Caki2 (cell line): Measurements from ENCODE around the gene ROS1. TPM values are rescaled to one million over a fixed set of nuclear protein-coding genes. Genes with fewer than 3 reads are reported as not detected.
A peak's percentile ranks its signal among the peaks of the same experiment; 100 is the strongest.

Experiments used
- DNase-seq: peaks from one replicate; pipeline ENCODE4 v3.0.0-alpha.2; 2015; ENCODE audit warnings: low read depth
- in situ Hi-C: cut with HindIII; loops from 2 replicates; pipeline ENCODE4 v1.10.0; 2016; ENCODE audit warnings: low sequenced_read_pairs, low pct_unique_long_range_greater_than_20kb, mixed read lengths
- total RNA-seq: library from RNA; depleted of rRNA; stranded (reverse); fragments of >200 nt; shearing (Covaris generic); gene quantifications from 2 replicates; pipeline ENCODE4 v1.2.3, GENCODE V29; 2014; ENCODE audit warnings: low replicate concordance

ROS1 gene
- total RNA-seq, 1 experiment from 2014 or later: not detected

- DNase-seq: no peak
- in situ Hi-C loops: no loop called here
These were observed 81.1 kb downstream of the ROS1 start for GRCh38 chr6:117344444-117345291.

DNA sequence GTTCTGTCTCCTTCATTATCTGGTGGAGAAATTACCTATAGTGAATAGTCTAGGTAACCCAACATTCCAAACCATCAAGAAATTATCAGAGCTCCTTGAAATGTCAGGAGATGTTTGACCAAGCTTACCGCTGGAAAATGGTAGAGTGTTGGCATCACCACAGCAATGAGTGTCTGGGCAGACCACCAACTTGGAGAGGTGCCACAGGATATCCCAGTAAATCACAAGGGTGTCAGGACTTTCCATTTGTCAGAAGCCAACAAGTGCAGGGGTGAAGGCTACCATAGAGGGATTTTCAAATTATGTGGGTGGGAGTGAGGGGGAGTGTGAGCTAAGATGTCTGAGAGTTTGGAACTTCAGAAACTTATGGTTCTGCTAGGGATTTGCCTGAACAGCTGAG, 87.2 kb downstream of the ROS1 start:
- in situ Hi-C loops: no loop called here
- no peak for DNase-seq

- no peak for DNase-seq
- in situ Hi-C loops: no loop called here
These were observed 95.8 kb downstream of the ROS1 start for GRCh38 chr6:117329926-117330325.

- in situ Hi-C loops: no loop called here
These were observed 97.2 kb downstream of the ROS1 start for GRCh38 chr6:117328500-117328899.

GRCh38 chr6:117328005-117328389, 97.7 kb downstream of the ROS1 start:
- DNase-seq: no peak
- in situ Hi-C loops: no loop called here

More at GRCh38 chr6:117328500-117328899, 97.2 kb downstream of the ROS1 start:
- no peak for DNase-seq

- in situ Hi-C loops: no loop called here
- no peak for DNase-seq
These were observed 98.4 kb downstream of the ROS1 start for GRCh38 chr6:117327149-117328004.

- no peak for DNase-seq
- in situ Hi-C loops: no loop called here
These were observed 99.3 kb downstream of the ROS1 start for GRCh38 chr6:117326396-117326795.

GRCh38 chr6:117317261-117317660, 108.5 kb downstream of the ROS1 start:
- peak; percentile 7 for DNase-seq
- in situ Hi-C loops: no loop called here

- no peak for DNase-seq
- in situ Hi-C loops: no loop called here
These were observed 114.0 kb downstream of the ROS1 start for GRCh38 chr6:117311726-117312125.

- in situ Hi-C loops: no loop called here
- no peak for DNase-seq
These were observed 114.4 kb downstream of the ROS1 start for GRCh38 chr6:117311310-117311709.

DNA sequence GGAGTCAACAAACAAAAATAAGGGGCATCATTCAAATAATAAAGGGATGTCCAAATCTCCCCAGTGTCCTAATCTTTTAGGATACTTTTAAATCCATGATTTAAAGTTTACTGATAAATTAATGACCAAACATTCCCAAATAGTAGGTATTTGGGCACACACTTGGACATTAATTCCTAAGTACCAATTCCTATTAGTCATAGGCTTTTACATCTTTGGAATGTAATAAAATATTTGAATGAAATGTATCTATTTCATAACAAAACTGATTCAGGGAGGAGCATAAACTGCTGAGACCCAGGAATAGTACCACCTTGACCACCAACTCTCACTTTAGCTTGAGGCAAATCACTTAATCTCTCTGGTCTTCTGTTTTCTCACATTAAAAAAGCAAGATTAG, 116.1 kb downstream of the ROS1 start:
- no peak for DNase-seq
- in situ Hi-C loops: no loop called here

GRCh38 chr6:117309069-117309468, 116.7 kb downstream of the ROS1 start:
- in situ Hi-C loops: no loop called here
- no peak for DNase-seq

DNA sequence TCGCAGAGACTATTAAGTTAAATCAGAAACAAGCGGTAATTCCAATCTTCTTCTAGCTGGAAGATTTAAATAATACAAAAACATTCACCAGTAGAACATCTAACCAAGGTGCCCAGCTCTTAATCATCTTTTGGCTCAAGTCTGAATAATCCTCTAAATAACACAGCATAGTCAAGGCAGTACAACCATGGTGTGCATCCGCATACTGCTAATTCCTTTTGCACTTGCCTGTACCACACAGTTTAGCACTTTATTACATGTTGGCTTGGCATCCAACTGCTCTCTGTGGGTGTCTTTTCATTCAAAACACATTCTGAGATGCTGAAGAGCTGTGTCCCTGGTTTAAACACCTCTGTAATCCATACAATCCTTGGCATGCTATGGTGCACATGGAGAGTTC, 118.1 kb downstream of the ROS1 start:
- DNase-seq: no peak
- in situ Hi-C loops: no loop called here

- in situ Hi-C loops: no loop called here
- no peak for DNase-seq
These were observed 119.4 kb downstream of the ROS1 start for GRCh38 chr6:117306227-117306790.

GRCh38 chr6:117304446-117304845, 121.3 kb downstream of the ROS1 start:
- in situ Hi-C loops: no loop called here
- DNase-seq: no peak

DNA sequence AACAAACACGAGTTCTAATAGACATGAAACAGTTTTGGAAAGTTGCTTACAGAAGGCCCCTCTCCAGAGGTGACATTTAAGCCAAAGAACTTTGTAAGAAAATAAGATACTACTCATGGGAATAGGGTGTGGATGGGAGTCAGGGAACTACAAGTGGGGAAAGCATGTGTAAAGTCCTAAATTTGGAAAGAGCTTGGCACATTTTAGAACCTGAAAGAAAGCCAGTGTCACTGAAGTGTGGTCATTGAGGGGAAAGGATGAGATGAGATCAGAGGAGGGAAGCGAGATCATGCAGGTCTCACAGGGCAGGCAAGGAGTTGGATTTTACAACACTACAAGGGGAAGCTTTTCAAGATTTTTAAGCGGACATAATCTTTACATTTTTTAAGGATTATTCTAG, 122.4 kb downstream of the ROS1 start:
- no peak for DNase-seq
- in situ Hi-C loops: no loop called here

GRCh38 chr6:117298941-117299340, 126.8 kb downstream of the ROS1 start:
- in situ Hi-C loops: no loop called here
- DNase-seq: no peak

DNA sequence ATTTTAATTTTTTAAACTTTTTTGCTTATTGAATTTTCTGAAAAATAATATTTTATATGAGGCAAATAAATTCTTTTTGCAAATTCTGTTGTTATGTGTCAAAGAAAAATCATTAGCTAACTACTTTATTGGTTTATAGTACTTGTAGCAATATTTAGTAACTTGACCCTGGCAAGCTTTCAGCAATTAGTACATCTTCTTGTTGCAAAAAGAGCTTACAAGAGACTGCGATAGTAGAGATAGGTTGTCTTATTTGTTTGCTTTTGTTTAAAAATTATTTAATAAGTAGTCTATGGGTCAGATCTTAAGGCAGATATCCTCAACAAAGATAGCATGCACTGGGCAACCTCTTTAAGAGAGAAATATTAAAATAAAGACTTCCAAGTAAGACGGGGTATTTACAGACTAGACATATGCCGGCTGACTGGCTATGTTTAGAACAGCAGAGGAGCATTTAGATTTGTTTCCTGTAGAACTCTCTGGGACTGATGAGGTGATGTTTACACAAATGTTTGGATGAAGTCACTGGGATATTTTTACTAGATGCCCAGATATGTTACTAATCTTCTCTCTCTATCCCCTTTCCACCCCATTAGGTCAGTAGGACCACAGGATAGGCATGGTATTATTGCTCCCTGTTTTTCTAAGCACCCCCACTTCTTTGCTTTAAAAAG, 135.4 kb downstream of the ROS1 start:
- in situ Hi-C loops: no loop called here
- DNase-seq: no peak
